ENCODE measurements around the gene PDE4D.

GRCh38 chr5:59351076-59351794, 542.3 kb downstream of the PDE4D start:
- TF ChIP-seq EZH2 (IDR thresholded peaks at IDR 0.05; ENCODE audit: insufficient read depth, poor library complexity, severe bottlenecking) (no peak), EZH2phosphoT487 (IDR thresholded peaks at IDR 0.05; ENCODE audit: insufficient read depth, low read depth) (no peak)

Data from GM23248 (cell line).